UCSD-AML1 (cell line): ENCODE results near the gene ULK2.
A peak's percentile ranks its signal among the peaks of the same experiment; 100 is the strongest.

Experiments used
- DNase-seq: peaks from one replicate; lab custom pipeline; 2025; ENCODE audit not compliant: unreplicated experiment; lab: John Stamatoyannopoulos, UW

Gene ULK2

GRCh38 chr17:19729900-19730299, 137.8 kb downstream of the ULK2 start:
- DNase-seq: no peak

- no peak for DNase-seq
Measured at GRCh38 chr17:19728084-19728495, 139.6 kb downstream of the ULK2 start.

- no peak for DNase-seq
Measured at GRCh38 chr17:19727501-19728078, 140.1 kb downstream of the ULK2 start.

- DNase-seq: no peak
Measured at GRCh38 chr17:19726631-19727376, 140.9 kb downstream of the ULK2 start.

GRCh38 chr17:19725486-19725885, 142.2 kb downstream of the ULK2 start:
- no peak for DNase-seq

- peak; percentile 17 for DNase-seq
Measured at GRCh38 chr17:19724501-19725420, 143.0 kb downstream of the ULK2 start.

- no peak for DNase-seq
Measured at GRCh38 chr17:19723964-19724363, 143.8 kb downstream of the ULK2 start.
